H1 (cell line): ENCODE results near the gene TUNAR. TPM values are rescaled to one million over a fixed set of nuclear protein-coding genes. Genes with fewer than 3 reads are reported as not detected.

Experiments used
- CTCF ChIA-PET: fragments of 300-600 bp; sonication (Branson Sonifier 250); formaldehyde crosslinking; loops from one replicate; lab custom pipeline; 2021; ENCODE audit not compliant: partially characterized antibody; lab: Charles Lee
- POLR2A ChIA-PET: fragments of 300-600 bp; sonication (Branson Sonifier 250); formaldehyde crosslinking; loops from one replicate; lab custom pipeline; 2021; ENCODE audit warnings: inconsistent platforms; ENCODE audit not compliant: partially characterized antibody; lab: Charles Lee
- DNase-seq, 2 experiments: peaks; one replicate each; pipeline versions ENCODE4 v3.0.0 to v3.0.0-alpha.2; 2010 to 2022; ENCODE audit warnings: low spot score in 2 of 2, low read depth in 1 of 2, mixed read lengths in 1 of 2
- FAIRE-seq: peaks from 2 replicates; lab custom pipeline; 2011; peaks lifted over from hg19 to GRCh38; lab: Jason Lieb, UNC
- H2AFZ ChIP-seq: 2 replicates; pipeline ENCODE4 v1.8.1; 2012; ENCODE audit warnings: low read length, inconsistent platforms
- H2AK5ac ChIP-seq: 2 replicates; pipeline ENCODE4 v1.6.1; 2013; ENCODE audit warnings: low read depth, low read length
- H2BK120ac ChIP-seq: replicated peaks from 2 replicates; pipeline ENCODE3; 2013; ENCODE audit warnings: low read depth, low read length, inconsistent platforms
- H2BK12ac ChIP-seq: 2 replicates; pipeline ENCODE4 v1.6.1; 2013; ENCODE audit warnings: low read depth, low read length
- H2BK15ac ChIP-seq: 2 replicates; pipeline ENCODE4 v1.6.1; 2013; ENCODE audit warnings: low read length
- H2BK20ac ChIP-seq: 2 replicates; pipeline ENCODE4 v1.6.1; 2013; ENCODE audit warnings: low read length
- H2BK5ac ChIP-seq: 2 replicates; pipeline ENCODE4 v1.6.1; 2013; ENCODE audit warnings: low read depth, low read length
- H3K14ac ChIP-seq: 2 replicates; pipeline ENCODE4 v1.6.1; 2013; ENCODE audit warnings: inconsistent platforms; ENCODE audit not compliant: insufficient read length
- H3K18ac ChIP-seq: 2 replicates; pipeline ENCODE4 v1.6.1; 2013; ENCODE audit warnings: low read length; ENCODE audit errors: extremely low read depth
- H3K23ac ChIP-seq: 2 replicates; pipeline ENCODE4 v1.6.1; 2013; ENCODE audit warnings: inconsistent platforms; ENCODE audit not compliant: insufficient read length
- H3K23me2 ChIP-seq: 2 replicates; pipeline ENCODE4 v1.6.1; 2013; ENCODE audit warnings: low read depth, low read length
- H3K27ac ChIP-seq: 2 replicates; pipeline ENCODE4 v1.6.1; 2011; ENCODE audit warnings: low read depth, low read length, inconsistent platforms
- H3K27me3 ChIP-seq, 4 experiments: replicated peaks in 1 of 4; 1 replicate in 1 of 4; 2 replicates in 3 of 4; pipeline versions ENCODE4 v1.6.1 to v1.8.1; 2011 to 2013; ENCODE audit warnings: low read length in 3 of 4, mild to moderate bottlenecking in 3 of 4, inconsistent platforms in 2 of 4, mixed read lengths in 2 of 4, moderate library complexity in 1 of 4; ENCODE audit not compliant: control insufficient read depth in 3 of 4, insufficient read depth in 3 of 4; ENCODE audit errors: extremely low read depth in 1 of 4
- H3K36me3 ChIP-seq, 4 experiments: 2 replicates each; pipeline versions ENCODE4 v1.6.1 to v1.8.1; 2011 to 2013; ENCODE audit warnings: mild to moderate bottlenecking in 4 of 4, low read length in 3 of 4, moderate library complexity in 2 of 4, control low read depth in 1 of 4, inconsistent platforms in 1 of 4; ENCODE audit not compliant: insufficient read depth in 4 of 4, control insufficient read depth in 2 of 4
- H3K4ac ChIP-seq: replicated peaks from 2 replicates; pipeline ENCODE3; 2013; ENCODE audit warnings: low read length, low read depth, mixed read lengths, inconsistent platforms; ENCODE audit not compliant: insufficient read length
- H3K4me1 ChIP-seq, 4 experiments: replicated peaks in 1 of 4; 1 replicate in 1 of 4; 2 replicates in 3 of 4; pipeline versions ENCODE4 v1.6.1 to v1.8.1; 2011 to 2013; ENCODE audit warnings: low read length in 3 of 4, inconsistent platforms in 2 of 4, mixed read lengths in 1 of 4; ENCODE audit not compliant: insufficient read depth in 4 of 4, control insufficient read depth in 3 of 4
- H3K4me2 ChIP-seq, 2 experiments: 2 replicates each; pipeline versions ENCODE4 v1.6.1 to v1.8.1; 2011 to 2013; ENCODE audit warnings: low read depth in 2 of 2, low read length in 2 of 2, control low read depth in 1 of 2, inconsistent platforms in 1 of 2, mild to moderate bottlenecking in 1 of 2; ENCODE audit not compliant: insufficient read depth in 1 of 2
- H3K4me3 ChIP-seq, 4 experiments: fragments of 200-600, 300-600 bp in 1 of 4; sonication (generic), shearing (Covaris generic), sonication (Bioruptor Twin) in 1 of 4; 2 replicates each; pipeline versions ENCODE4 v1.5.1 to v1.8.1; 2011 to 2016; ENCODE audit warnings: low read length in 4 of 4, low read depth in 3 of 4, control low read depth in 2 of 4, inconsistent platforms in 2 of 4, mild to moderate bottlenecking in 2 of 4, mixed read lengths in 1 of 4, moderate library complexity in 1 of 4; ENCODE audit not compliant: insufficient read depth in 2 of 4; ENCODE audit errors: extremely low read depth in 1 of 4
- H3K56ac ChIP-seq: replicated peaks from 2 replicates; pipeline ENCODE3; 2013; ENCODE audit warnings: low read depth, mild to moderate bottlenecking, mixed read lengths, low read length, inconsistent platforms; ENCODE audit not compliant: insufficient read length
- H3K79me1 ChIP-seq: 2 replicates; pipeline ENCODE4 v1.6.1; 2013; ENCODE audit warnings: low read depth, low read length, control low read depth
- H3K79me2 ChIP-seq, 2 experiments: 2 replicates each; pipeline versions ENCODE4 v1.6.1 to v1.8.1; 2012 to 2013; ENCODE audit warnings: low read length in 2 of 2, mild to moderate bottlenecking in 2 of 2, inconsistent platforms in 1 of 2; ENCODE audit not compliant: insufficient read depth in 2 of 2, control insufficient read depth in 1 of 2
- H3K9ac ChIP-seq, 4 experiments: replicated peaks in 1 of 4; 1 replicate in 1 of 4; 2 replicates in 3 of 4; pipeline versions ENCODE4 v1.6.1 to v1.8.1; 2011 to 2013; ENCODE audit warnings: low read depth in 3 of 4, low read length in 3 of 4, control low read depth in 2 of 4, mild to moderate bottlenecking in 2 of 4, moderate library complexity in 2 of 4, inconsistent platforms in 1 of 4; ENCODE audit errors: extremely low read depth in 1 of 4
- H3K9me3 ChIP-seq, 2 experiments: 2 replicates each; pipeline versions ENCODE4 v1.6.1 to v1.8.1; 2012 to 2013; ENCODE audit warnings: mild to moderate bottlenecking in 2 of 2, moderate library complexity in 2 of 2, control low read depth in 1 of 2, inconsistent platforms in 1 of 2, low read depth in 1 of 2, low read length in 1 of 2, mixed read lengths in 1 of 2; ENCODE audit not compliant: insufficient read depth in 2 of 2
- H4K20me1 ChIP-seq, 2 experiments: replicated peaks in 1 of 2; 2 replicates each; pipeline versions ENCODE3 to v1.8.1; 2011 to 2013; ENCODE audit warnings: inconsistent platforms in 2 of 2, low read length in 2 of 2, mild to moderate bottlenecking in 1 of 2; ENCODE audit not compliant: insufficient read depth in 2 of 2, control insufficient read depth in 1 of 2
- H4K5ac ChIP-seq: 2 replicates; pipeline ENCODE4 v1.6.1; 2013; ENCODE audit warnings: low read length, low read depth, mixed read lengths, inconsistent platforms; ENCODE audit not compliant: insufficient read length
- H4K8ac ChIP-seq: 2 replicates; pipeline ENCODE4 v1.8.0; 2013; ENCODE audit warnings: mild to moderate bottlenecking, moderate library complexity, low read length, inconsistent platforms; ENCODE audit not compliant: insufficient read depth; ENCODE audit errors: extremely low read depth
- H4K91ac ChIP-seq: replicated peaks from 2 replicates; pipeline ENCODE3; 2013; ENCODE audit warnings: low read length, mixed read lengths, inconsistent platforms; ENCODE audit not compliant: insufficient read length
- EP300 ChIP-seq, 2 experiments: IDR thresholded peaks; 1 replicate in 1 of 2; 2 replicates in 1 of 2; pipeline ENCODE4 v1.6.1; 2011 to 2012; ENCODE audit warnings: low read depth in 2 of 2, low read length in 2 of 2, mild to moderate bottlenecking in 2 of 2, borderline replicate concordance in 1 of 2, inconsistent platforms in 1 of 2, moderate library complexity in 1 of 2
- KDM4A ChIP-seq: IDR thresholded peaks from one replicate; pipeline ENCODE4 v1.7.1; 2012; ENCODE audit warnings: low read depth, mild to moderate bottlenecking, moderate library complexity, low read length, inconsistent platforms; ENCODE audit not compliant: severe bottlenecking
- MAFK ChIP-seq: IDR thresholded peaks from 2 replicates; pipeline ENCODE4 v1.6.1; 2012; ENCODE audit warnings: low read depth, mild to moderate bottlenecking, improper control_type of control experiment, low read length
- TAF1 ChIP-seq: IDR thresholded peaks from 2 replicates; pipeline ENCODE4 v1.6.1; 2011; ENCODE audit warnings: mild to moderate bottlenecking, low read depth, low read length
- TAF7 ChIP-seq: optimal IDR thresholded peaks from 2 replicates; pipeline ENCODE3; 2011; ENCODE audit warnings: low read depth, mild to moderate bottlenecking, inconsistent platforms, low read length, moderate library complexity, borderline replicate concordance
- YY1 ChIP-seq: IDR thresholded peaks from 2 replicates; pipeline ENCODE4 v1.6.1; 2011; ENCODE audit warnings: low read depth, mild to moderate bottlenecking, low read length
- WGBS, 2 experiments: shearing (Covaris generic) in 1 of 2; methylation state at CpG; one replicate each; pipeline versions ENCODE4 v1.1.6 to v1.1.7; 2013 to 2015; ENCODE audit warnings: low lambda C conversion rate in 2 of 2, mixed read lengths in 2 of 2, inconsistent platforms in 1 of 2, low coverage in 1 of 2, missing lambda C conversion rate in 1 of 2; ENCODE audit not compliant: insufficient replicate concordance in 2 of 2, insufficient coverage in 1 of 2, insufficient read length in 1 of 2; ENCODE audit errors: extremely low coverage in 1 of 2, missing lambda C conversion rate in 1 of 2; 5-methylcytosine and 5-hydroxymethylcytosine counted together
- polyA plus RNA-seq, 7 experiments: library from polyadenylated mRNA; depleted of rRNA in 3 of 7; stranded (reverse) in 5 of 7; unstranded in 2 of 7; fragments of >200 nt in 5 of 7; fragments of 200-250 nt in 2 of 7; gene quantifications; 1 replicate in 5 of 7; 2 replicates in 1 of 7; 4 replicates in 1 of 7; pipeline versions ENCODE4 v1.2.1 to v1.2.3, GENCODE V29; 2011 to 2013; ENCODE audit warnings: missing spikeins in 2 of 7, mixed read lengths in 2 of 7
- total RNA-seq: library from RNA; stranded (reverse); fragmentation: NEBNext Ultra II Directional; extraction: Animal tissue kit (Norgen Biotek cat#: 25700); gene quantifications from 2 replicates; pipeline ENCODE4 v1.2.1, GENCODE V29; 2021

TUNAR gene
- total and polyA plus RNA-seq, 2 of the 8 experiments (the other 6 are each of a cell fraction or from before 2014, with no cell fraction given), result 12.8 to 63.9 TPM

DNA sequence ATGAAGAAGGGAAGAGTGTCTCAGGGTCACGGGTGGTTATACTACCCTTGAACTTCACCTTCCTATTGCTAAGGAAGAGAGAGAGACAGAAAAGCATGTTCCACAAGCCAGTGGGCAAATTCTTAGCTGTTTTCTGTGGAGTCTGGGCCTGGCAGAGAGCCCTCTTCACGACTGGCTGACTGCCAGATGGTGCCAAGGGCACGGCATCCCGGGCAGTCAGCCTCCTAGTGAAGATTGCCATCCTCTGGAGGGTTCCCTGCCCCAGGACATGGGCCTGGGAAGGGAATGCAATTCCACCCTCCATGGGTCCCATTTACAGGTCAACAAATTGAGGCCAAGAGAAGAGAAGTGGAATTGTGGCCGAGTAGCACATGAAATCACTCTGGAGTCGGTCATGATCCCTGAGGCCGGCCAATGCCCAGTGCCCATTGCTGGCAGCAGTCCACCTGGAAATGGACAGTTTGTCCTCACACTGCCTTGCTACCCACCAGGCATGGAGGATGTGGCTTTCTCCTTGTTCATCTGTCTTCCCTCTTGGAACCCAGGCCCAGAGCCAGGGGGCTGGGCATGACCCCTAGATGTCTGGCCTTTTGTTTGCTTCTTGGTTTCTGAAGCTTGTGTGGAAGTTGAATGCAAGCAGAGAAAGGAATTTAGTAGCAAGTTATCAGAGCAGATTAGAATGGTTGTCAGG is 9.9 kb downstream of the TUNAR start:
- 83% methylated on average over 7 of the region's 7 CpGs; no CpG with 5 or more reads in 1 of the 2 experiments for WGBS, 2 experiments
- Histone ChIP-seq H3K14ac (no peak overlapping the region), H3K27me3 (no peaks in the 10 kb centered on the region; a peak in 1 of 7 replicates), H4K8ac (no peak overlapping the region), H2BK20ac (no peak overlapping the region), H3K27ac (no peak overlapping the region), H2BK15ac (no peak overlapping the region), H3K4me1 (peaks cover 2 to 15% (median 7%) of the 10 kb centered on the region in 4 experiments), H3K18ac (no peak overlapping the region), H3K79me2 (peaks cover 8 to 81% of the 10 kb centered on the region in 2 experiments), H3K36me3 (peaks cover 0 to 42% (median under 1%) of the 10 kb centered on the region in 4 experiments; a peak in 4 of 8 replicates), H2AFZ (no peak overlapping the region), H2AK5ac (no peak overlapping the region), H2BK120ac (no peak overlapping the region), H3K4ac (no peak overlapping the region), H3K4me3 (no peak overlapping the region), H4K20me1 (peaks cover 0 to 1% of the 10 kb centered on the region in 2 experiments), H3K9ac (no peak overlapping the region), H3K4me2 (no peak overlapping the region), H4K5ac (no peak overlapping the region), H3K23me2 (no peaks in the 10 kb centered on the region), H4K91ac (no peak overlapping the region), H3K9me3 (no peaks in the 10 kb centered on the region), H3K23ac (no peak overlapping the region), H3K56ac (no peak overlapping the region), H2BK5ac (no peak overlapping the region), H3K79me1 (peaks cover 30% of the 10 kb centered on the region), H2BK12ac (no peak overlapping the region)
- no peak for DNase-seq
- ChIA-PET CTCF (interaction anchor here (1.1 to 1.3 kb wide), 3 partner anchors 8 to 277 kb away, joined by 3 to 5 read pairs (median 3); no protein-coding TSS in a partner anchor), POLR2A (interaction anchor here (1.5 kb wide), 1 partner anchor 13 kb away, joined by 3 read pairs; no protein-coding TSS in a partner anchor)
- no peak for FAIRE-seq
- TF ChIP-seq EP300 (IDR thresholded peaks at IDR 0.05; ENCODE audit: borderline replicate concordance in 1 of 2, low read depth in 2 of 2, low read length in 2 of 2), result no peak
- no peak for TF ChIP-seq KDM4A
- no peak for TF ChIP-seq MAFK
- no peak for TF ChIP-seq TAF7
- no peak for TF ChIP-seq TAF1
- no peak for TF ChIP-seq YY1
- TF ChIP-seq, all 59 proteins: peak for 0
